Glutamatergic neuron (in vitro differentiated cells): Measurements from ENCODE around the gene SLF1. TPM values are rescaled to one million over a fixed set of nuclear protein-coding genes. Genes with fewer than 3 reads are reported as not detected.

Experiments
- DNase-seq: peaks from one replicate; pipeline ENCODE4 v3.0.0; 2022
- H3K27ac Mint-ChIP-seq: one replicate; pipeline ENCODE4 v1.8.0; 2020; ENCODE audit warnings: mild to moderate bottlenecking, mixed read lengths, inconsistent platforms; ENCODE audit not compliant: unreplicated experiment
- H3K27me3 Mint-ChIP-seq: one replicate; pipeline ENCODE4 v1.8.0; 2020; ENCODE audit warnings: mild to moderate bottlenecking, moderate library complexity, mixed read lengths, inconsistent platforms; ENCODE audit not compliant: unreplicated experiment
- H3K36me3 Mint-ChIP-seq: one replicate; pipeline ENCODE4 v1.8.0; 2020; ENCODE audit warnings: mild to moderate bottlenecking, mixed read lengths, inconsistent platforms; ENCODE audit not compliant: unreplicated experiment
- H3K4me1 Mint-ChIP-seq: one replicate; pipeline ENCODE4 v1.8.0; 2020; ENCODE audit warnings: mild to moderate bottlenecking, low read depth, mixed read lengths, inconsistent platforms; ENCODE audit not compliant: unreplicated experiment
- H3K4me3 Mint-ChIP-seq: one replicate; pipeline ENCODE4 v1.8.0; 2020; ENCODE audit warnings: mild to moderate bottlenecking, mixed read lengths, inconsistent platforms; ENCODE audit not compliant: unreplicated experiment
- H3K9me3 Mint-ChIP-seq: one replicate; pipeline ENCODE4 v1.8.0; 2020; ENCODE audit warnings: mild to moderate bottlenecking, moderate library complexity, mixed read lengths, inconsistent platforms; ENCODE audit not compliant: unreplicated experiment
- total RNA-seq: library from RNA; stranded (reverse); fragmentation: NEBNext Ultra II Directional; extraction: Animal tissue kit (Norgen Biotek cat#: 25700); gene quantifications from one replicate; pipeline ENCODE4 v1.2.1, GENCODE V29; 2021; ENCODE audit not compliant: unreplicated experiment
- TF ChIP-seq, protein P1 (sequence below): fragments of 200-600 bp; sonication (generic); IDR thresholded peaks from one replicate; pipeline ENCODE4 v1.5.0; 2021; ENCODE audit not compliant: partially characterized antibody, unreplicated experiment

SLF1 gene
- total RNA-seq, 1 donor from 2014 or later: 2.6 TPM

GRCh38 chr5:94700592-94700991 is 82.1 kb downstream of the SLF1 start:
- no peak overlapping the region for H3K4me3 Mint-ChIP-seq

DNA sequence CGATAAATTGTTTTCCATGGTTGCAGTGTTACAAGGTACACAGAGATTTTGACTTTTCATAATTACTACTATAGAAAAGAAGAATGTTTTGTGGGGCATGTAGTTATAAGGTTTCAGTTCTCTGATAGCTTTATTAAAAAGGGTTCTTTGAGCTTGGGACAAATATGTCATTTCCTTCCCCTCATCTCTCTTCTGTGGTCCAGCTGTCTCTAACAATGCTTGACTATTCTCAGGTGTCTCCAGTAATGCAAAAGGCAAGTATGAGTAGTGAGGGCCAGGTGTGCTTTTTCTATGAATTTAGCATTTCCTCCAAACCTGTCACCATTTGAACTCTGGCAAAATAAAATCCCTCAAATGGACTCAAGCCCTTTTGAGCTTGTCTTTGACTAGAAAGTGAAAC is 84.3 kb downstream of the SLF1 start:
- Mint-ChIP-seq H3K4me3 (no peak overlapping the region), H3K27me3 (no peaks in the 10 kb centered on the region), H3K9me3 (no peaks in the 10 kb centered on the region), H3K4me1 (no peaks in the 10 kb centered on the region), H3K36me3 (no peaks in the 10 kb centered on the region), H3K27ac (no peak overlapping the region)
- TF ChIP-seq, protein P1, sequence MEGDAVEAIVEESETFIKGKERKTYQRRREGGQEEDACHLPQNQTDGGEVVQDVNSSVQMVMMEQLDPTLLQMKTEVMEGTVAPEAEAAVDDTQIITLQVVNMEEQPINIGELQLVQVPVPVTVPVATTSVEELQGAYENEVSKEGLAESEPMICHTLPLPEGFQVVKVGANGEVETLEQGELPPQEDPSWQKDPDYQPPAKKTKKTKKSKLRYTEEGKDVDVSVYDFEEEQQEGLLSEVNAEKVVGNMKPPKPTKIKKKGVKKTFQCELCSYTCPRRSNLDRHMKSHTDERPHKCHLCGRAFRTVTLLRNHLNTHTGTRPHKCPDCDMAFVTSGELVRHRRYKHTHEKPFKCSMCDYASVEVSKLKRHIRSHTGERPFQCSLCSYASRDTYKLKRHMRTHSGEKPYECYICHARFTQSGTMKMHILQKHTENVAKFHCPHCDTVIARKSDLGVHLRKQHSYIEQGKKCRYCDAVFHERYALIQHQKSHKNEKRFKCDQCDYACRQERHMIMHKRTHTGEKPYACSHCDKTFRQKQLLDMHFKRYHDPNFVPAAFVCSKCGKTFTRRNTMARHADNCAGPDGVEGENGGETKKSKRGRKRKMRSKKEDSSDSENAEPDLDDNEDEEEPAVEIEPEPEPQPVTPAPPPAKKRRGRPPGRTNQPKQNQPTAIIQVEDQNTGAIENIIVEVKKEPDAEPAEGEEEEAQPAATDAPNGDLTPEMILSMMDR: no peak
- no peak for DNase-seq

More at GRCh38 chr5:94700592-94700991, 82.1 kb downstream of the SLF1 start:
- no peaks in the 10 kb centered on the region for H3K36me3 Mint-ChIP-seq
- no peaks in the 10 kb centered on the region for H3K4me1 Mint-ChIP-seq
- no peaks in the 10 kb centered on the region for H3K9me3 Mint-ChIP-seq
- no peak for DNase-seq
- TF ChIP-seq, protein P1: no peak
- no peaks in the 10 kb centered on the region for H3K27me3 Mint-ChIP-seq
- no peak overlapping the region for H3K27ac Mint-ChIP-seq

DNA sequence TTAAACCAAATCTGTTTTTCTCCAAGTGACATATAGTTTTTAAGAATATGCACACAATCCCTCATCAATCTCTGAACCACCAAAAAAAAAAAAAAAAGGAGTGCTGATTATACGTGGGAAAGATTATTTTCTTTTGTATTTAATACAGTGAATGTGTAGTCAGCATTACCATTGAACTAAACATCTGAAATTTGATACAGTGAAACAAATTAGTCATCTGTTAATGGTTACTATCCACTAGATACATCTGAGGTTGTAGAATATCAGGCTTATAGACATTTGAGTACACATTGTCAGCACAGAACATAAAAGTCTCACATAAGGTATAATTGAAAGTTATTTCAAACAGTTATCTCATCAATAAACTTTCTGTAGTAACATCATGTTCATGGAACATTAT is 87.0 kb downstream of the SLF1 start:
- no peak overlapping the region for H3K27ac Mint-ChIP-seq

GRCh38 chr5:94707359-94707758 is 88.9 kb downstream of the SLF1 start:
- Mint-ChIP-seq H3K4me3 (no peak overlapping the region), H3K9me3 (no peaks in the 10 kb centered on the region), H3K27me3 (no peaks in the 10 kb centered on the region), H3K4me1 (no peaks in the 10 kb centered on the region), H3K36me3 (no peaks in the 10 kb centered on the region), H3K27ac (no peak overlapping the region)
- TF ChIP-seq, protein P1: no peak
- DNase-seq: no peak

More for the DNA sequence above, 87.0 kb downstream of the SLF1 start:
- TF ChIP-seq, protein P1: no peak
- Mint-ChIP-seq H3K36me3 (no peaks in the 10 kb centered on the region), H3K9me3 (no peaks in the 10 kb centered on the region), H3K4me1 (no peaks in the 10 kb centered on the region), H3K27me3 (no peaks in the 10 kb centered on the region), H3K4me3 (no peak overlapping the region)
- DNase-seq: no peak

DNA sequence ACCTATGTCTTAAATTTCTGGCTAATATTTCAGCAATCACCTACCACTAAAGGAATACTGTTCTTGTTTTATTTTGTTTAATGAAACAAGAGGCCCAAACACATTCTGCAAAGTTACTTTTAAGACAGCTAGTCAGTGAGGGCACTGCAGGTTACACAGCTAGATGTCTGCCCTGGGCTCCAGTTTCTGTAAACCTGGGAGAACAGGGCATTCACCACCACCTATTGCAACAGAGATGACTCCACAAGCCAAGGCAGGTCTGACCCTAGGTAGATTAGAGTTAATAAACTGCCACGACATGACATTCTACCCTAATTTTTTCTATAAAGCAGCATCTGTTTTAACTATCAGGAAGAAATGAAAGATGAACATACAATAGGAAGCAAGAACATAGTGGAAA is 90.8 kb downstream of the SLF1 start:
- Mint-ChIP-seq H3K9me3 (no peaks in the 10 kb centered on the region), H3K27me3 (no peaks in the 10 kb centered on the region), H3K36me3 (no peaks in the 10 kb centered on the region), H3K4me3 (no peak overlapping the region), H3K4me1 (no peaks in the 10 kb centered on the region), H3K27ac (no peak overlapping the region)
- TF ChIP-seq, protein P1: no peak
- DNase-seq: no peak
